GM23248 (cell line): ENCODE results near the gene TMED7. TPM values are rescaled to one million over a fixed set of nuclear protein-coding genes. Genes with fewer than 3 reads are reported as not detected.
A peak's percentile ranks its signal among the peaks of the same experiment; 100 is the strongest.

Experiments
- DNase-seq: peaks from one replicate; pipeline ENCODE4 v3.0.0-alpha.2; 2015
- H2AFZ ChIP-seq: fragments of 200-600 bp; sonication (generic); 2 replicates; pipeline ENCODE4 v1.6.1; 2016; ENCODE audit warnings: antibody characterized with exemption
- H3F3A ChIP-seq: fragments of 200-600 bp; sonication (generic); 2 replicates; pipeline ENCODE4 v1.6.1; 2016; ENCODE audit warnings: mild to moderate bottlenecking, antibody characterized with exemption, mixed run types; ENCODE audit not compliant: insufficient read depth
- H3K27ac ChIP-seq: fragments of 200-600 bp; sonication (generic); 2 replicates; pipeline ENCODE4 v1.5.1; 2016; ENCODE audit warnings: mild to moderate bottlenecking
- H3K27me3 ChIP-seq: fragments of 200-600 bp; sonication (generic); replicated peaks from 2 replicates; pipeline ENCODE4 v1.6.1; 2016; ENCODE audit warnings: mild to moderate bottlenecking; ENCODE audit not compliant: insufficient read depth
- H3K36me3 ChIP-seq: fragments of 200-600 bp; sonication (generic); 2 replicates; pipeline ENCODE4 v1.6.1; 2016; ENCODE audit warnings: low read depth, mild to moderate bottlenecking
- H3K4me1 ChIP-seq: fragments of 200-600 bp; sonication (generic); 2 replicates; pipeline ENCODE4 v1.6.1; 2016; ENCODE audit warnings: mild to moderate bottlenecking; ENCODE audit not compliant: insufficient read depth
- H3K4me2 ChIP-seq: fragments of 200-600 bp; sonication (generic); one replicate; pipeline ENCODE4 v1.6.1; 2016; ENCODE audit warnings: mild to moderate bottlenecking; ENCODE audit not compliant: unreplicated experiment
- H3K4me3 ChIP-seq: fragments of 200-600 bp; sonication (generic); 2 replicates; pipeline ENCODE4 v1.5.1; 2016; ENCODE audit warnings: mild to moderate bottlenecking
- H3K79me2 ChIP-seq: fragments of 200-600 bp; sonication (generic); 2 replicates; pipeline ENCODE4 v1.6.1; 2016; ENCODE audit warnings: mild to moderate bottlenecking; ENCODE audit not compliant: insufficient read depth
- H3K9ac ChIP-seq: fragments of 200-600 bp; sonication (generic); 2 replicates; pipeline ENCODE4 v1.6.1; 2016; ENCODE audit warnings: mild to moderate bottlenecking
- H3K9me2 ChIP-seq: fragments of 200-600 bp; sonication (generic); 2 replicates; pipeline ENCODE4 v1.6.1; 2016; ENCODE audit warnings: mixed run types, mild to moderate bottlenecking, moderate library complexity; ENCODE audit not compliant: insufficient read depth
- H3K9me3 ChIP-seq: fragments of 200-600 bp; sonication (generic); one replicate; pipeline ENCODE4 v1.6.1; 2017; ENCODE audit warnings: low read depth
- H4K20me1 ChIP-seq: fragments of 200-600 bp; sonication (generic); 2 replicates; pipeline ENCODE4 v1.6.0; 2016; ENCODE audit not compliant: insufficient read depth
- EZH2 ChIP-seq: fragments of 200-600 bp; sonication (generic); IDR thresholded peaks from 2 replicates; pipeline ENCODE4 v1.6.1; 2018; ENCODE audit warnings: antibody characterized with exemption, mild to moderate bottlenecking; ENCODE audit not compliant: insufficient read depth, poor library complexity, severe bottlenecking
- EZH2phosphoT487 ChIP-seq: fragments of 200-600 bp; sonication (generic); IDR thresholded peaks from 2 replicates; pipeline ENCODE4 v1.6.1; 2018; ENCODE audit warnings: antibody characterized with exemption, moderate library complexity, mild to moderate bottlenecking, low read depth; ENCODE audit not compliant: insufficient read depth
- WGBS, 2 experiments: methylation state at CpG; one replicate each; pipeline ENCODE4 v1.1.6; 2015 to 2017; ENCODE audit warnings: low lambda C conversion rate in 2 of 2, low coverage in 1 of 2; ENCODE audit errors: missing lambda C conversion rate in 2 of 2; 5-methylcytosine and 5-hydroxymethylcytosine counted together
- in situ Hi-C: fragments of 300-500 bp; cut with MboI; formaldehyde crosslinking; loops from 2 replicates; pipeline ENCODE4 v1.15.0; 2020
- polyA plus RNA-seq: library from polyadenylated mRNA; unstranded; fragments of >200 nt; fragmentation: Nextera tagmentation; extraction: Ambion mirVana; gene quantifications from 2 replicates; pipeline ENCODE4 v1.2.1, GENCODE V29; 2016
- total RNA-seq: library from RNA; depleted of rRNA; stranded (reverse); fragments of >200 nt; shearing (Covaris generic); gene quantifications from 2 replicates; pipeline ENCODE4 v1.2.3, GENCODE V29; 2014

The TMED7 gene
- total and polyA plus RNA-seq, 2 experiments from 2014 or later, result 97.7 to 163 TPM

DNA sequence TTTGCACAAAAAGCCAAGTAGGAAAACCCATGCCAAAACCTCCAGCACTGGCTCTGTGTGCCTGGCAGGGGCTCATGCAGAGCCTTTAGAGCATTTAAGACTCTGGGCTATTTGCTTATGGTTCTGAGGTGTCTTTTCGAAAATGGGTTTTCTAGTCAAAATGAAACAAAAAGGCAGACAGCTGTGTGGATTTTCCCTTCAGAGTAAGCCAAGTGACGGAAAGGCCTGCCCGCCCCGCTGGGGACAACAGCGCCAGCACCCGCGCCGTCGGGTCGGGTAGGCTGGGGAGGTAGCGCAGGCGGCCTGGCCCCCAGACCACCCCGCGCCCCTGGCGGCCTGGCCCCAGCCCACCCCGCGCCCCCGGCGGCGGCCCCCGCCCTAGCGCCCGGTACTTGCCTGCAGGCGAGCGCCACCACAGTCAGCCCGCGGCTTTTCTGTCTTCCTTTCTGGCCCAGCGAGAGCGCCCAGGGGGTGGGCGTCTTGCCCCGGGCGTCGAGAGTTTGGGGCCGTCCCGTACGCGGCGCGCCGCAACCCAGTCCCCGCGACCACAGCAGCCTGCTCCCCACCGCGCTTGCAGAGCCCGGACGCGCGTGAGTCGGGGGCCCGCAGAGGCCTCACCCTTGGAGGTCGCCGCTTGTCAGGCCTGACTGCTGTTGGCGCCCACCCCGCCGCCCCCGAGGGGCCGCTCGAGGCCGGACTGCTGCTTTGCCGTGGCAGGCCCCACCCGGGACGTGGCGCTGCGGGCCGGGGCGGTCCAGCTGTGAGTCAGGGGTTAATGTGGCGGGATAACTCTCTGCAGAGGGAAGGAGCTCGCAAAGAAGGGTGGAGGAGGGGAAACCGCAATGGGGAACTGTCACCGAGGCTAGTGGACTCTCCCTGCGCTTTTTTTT lies 23.9 kb downstream of the TMED7 start, which contains the start of gene TICAM2:
Gene TICAM2, minus strand, starts transcription at position 779 of the 890 bp plus-strand sequence. CDS start 21,223 bp downstream, outside the sequence.
- DNase-seq, result peak; percentile 84
- Histone ChIP-seq H3K27ac (peak within 1 kb of the TSS; percentile 84), H3F3A (peaks cover 44% of the 10 kb centered on the region), H3K9me2 (no peaks in the 10 kb centered on the region), H3K36me3 (no peaks in the 10 kb centered on the region), H3K4me1 (peaks cover 26% of the 10 kb centered on the region), H4K20me1 (no peaks in the 10 kb centered on the region; the same call in 1 of the 2 replicates), H3K9me3 (no peaks in the 10 kb centered on the region), H3K4me3 (peak within 1 kb of the TSS; percentile 88), H3K27me3 (no peaks in the 10 kb centered on the region), H2AFZ (peak within 1 kb of the TSS; percentile 80), H3K79me2 (peaks cover 85% of the 10 kb centered on the region), H3K9ac (peak within 1 kb of the TSS; percentile 97), H3K4me2 (peak within 1 kb of the TSS; percentile 95)
- WGBS, 2 experiments, result 1 to 3% methylated on average over 34 to 43 of the region's 71 CpGs
- in situ Hi-C loops, result no loop called here
- TF ChIP-seq EZH2phosphoT487 (no peak), EZH2 (no peak)

DNA sequence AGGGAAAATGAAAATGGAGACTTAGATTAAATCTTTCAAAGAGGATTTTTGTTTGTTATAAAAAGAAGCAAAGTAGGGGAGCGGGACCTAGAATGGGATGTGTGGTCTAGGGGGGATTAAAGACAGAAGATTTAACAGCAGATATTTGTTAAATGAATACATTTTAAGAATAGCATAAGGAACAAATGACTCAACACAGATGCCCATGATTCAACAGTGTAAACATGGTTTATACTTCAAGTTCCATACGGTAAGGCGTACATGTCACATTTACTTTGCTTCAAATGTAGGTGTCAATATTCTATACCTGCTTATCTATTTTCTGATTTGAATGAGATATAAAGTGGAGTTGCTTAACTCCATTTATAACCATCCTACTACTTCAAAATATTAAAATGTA lies 25.1 kb downstream of the TMED7 start:
- Histone ChIP-seq H3F3A (peaks cover 33% of the 10 kb centered on the region), H3K9me3 (no peaks in the 10 kb centered on the region), H3K36me3 (no peaks in the 10 kb centered on the region), H3K4me1 (peaks cover 26% of the 10 kb centered on the region), H3K4me3 (peak overlapping the region; percentile 88), H2AFZ (0 out of 2 replicates have a peak overlapping the region, but pooled peaks have one; percentile 3), H3K9ac (peak overlapping the region; percentile 97), H3K27ac (peak overlapping the region; percentile 84), H3K27me3 (no peaks in the 10 kb centered on the region), H3K4me2 (peak overlapping the region; percentile 95), H4K20me1 (no peaks in the 10 kb centered on the region), H3K79me2 (peaks cover 85% of the 10 kb centered on the region), H3K9me2 (no peaks in the 10 kb centered on the region)
- peak; percentile 68 for DNase-seq
- TF ChIP-seq EZH2phosphoT487 (no peak), EZH2 (no peak)
- in situ Hi-C loops, result no loop called here
- WGBS, 2 experiments, result 59 to 60% methylated on average over 3 of the region's 3 CpGs

DNA sequence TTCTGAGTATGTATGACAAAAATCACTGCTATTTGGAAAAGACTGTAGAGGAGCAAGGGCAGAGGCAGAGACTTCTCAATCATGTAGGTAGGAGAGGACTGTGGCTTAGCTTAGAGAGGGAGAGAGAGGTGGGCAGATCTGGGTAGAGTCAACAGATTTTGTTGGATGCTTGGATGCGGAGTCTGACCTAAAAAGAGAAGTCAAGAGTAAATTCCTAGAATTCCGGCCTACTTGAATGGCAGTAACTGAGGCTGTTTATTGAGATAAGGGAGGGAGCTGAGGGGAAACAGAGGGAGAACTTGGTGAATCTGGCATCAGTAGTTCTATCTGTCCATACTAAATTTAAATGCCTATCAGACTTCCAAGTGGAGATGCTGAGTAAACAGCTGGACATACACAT lies 25.9 kb downstream of the TMED7 start:
- WGBS, 2 experiments, result 52 to 63% methylated on average over 2 of the region's 2 CpGs
- Histone ChIP-seq H2AFZ (no peak overlapping the region), H4K20me1 (peaks cover 1% of the 10 kb centered on the region; the same call in 1 of the 2 replicates), H3K4me2 (peak overlapping the region; percentile 95), H3K4me1 (peaks cover 26% of the 10 kb centered on the region), H3K4me3 (peak overlapping the region; percentile 88), H3K9me2 (no peaks in the 10 kb centered on the region), H3K9me3 (no peaks in the 10 kb centered on the region), H3K27ac (peak overlapping the region; percentile 84), H3K79me2 (peaks cover 85% of the 10 kb centered on the region), H3K9ac (peak overlapping the region; percentile 97), H3K36me3 (no peaks in the 10 kb centered on the region), H3K27me3 (no peaks in the 10 kb centered on the region), H3F3A (peaks cover 31% of the 10 kb centered on the region)
- DNase-seq, result peak; percentile 10
- no peak for TF ChIP-seq EZH2
- no peak for TF ChIP-seq EZH2phosphoT487
- in situ Hi-C loops, result loop anchor here (25.0 kb wide), 1 partner anchor 513 kb away; no protein-coding TSS in a partner anchor

DNA sequence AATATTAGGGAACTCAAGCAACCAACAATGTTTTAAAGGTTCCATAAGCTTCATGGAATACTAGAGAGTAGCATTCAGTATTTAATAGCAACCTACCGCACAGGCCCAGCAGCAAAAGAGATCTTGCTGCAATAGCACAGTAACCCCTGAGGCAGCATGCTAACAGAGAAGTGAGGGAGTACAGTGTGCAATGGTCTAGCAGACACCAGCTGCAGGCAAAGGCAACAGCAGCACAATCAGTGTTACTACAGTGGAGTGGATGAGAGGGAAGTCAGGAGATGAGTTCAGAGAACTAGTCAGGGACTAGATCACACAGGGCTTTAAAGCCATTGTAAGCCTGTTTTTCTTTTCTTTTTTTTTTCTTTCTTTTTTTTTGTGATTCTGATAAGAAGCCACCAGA lies 26.3 kb downstream of the TMED7 start:
- WGBS, 2 experiments, result 11 to 15% methylated on average over 1 of the region's 1 CpG
- TF ChIP-seq EZH2 (no peak), EZH2phosphoT487 (no peak)
- H3F3A ChIP-seq, result peaks cover 31% of the 10 kb centered on the region
- H3K9me3 ChIP-seq, result no peaks in the 10 kb centered on the region
- no peaks in the 10 kb centered on the region for H3K27me3 ChIP-seq
- H3K4me3 ChIP-seq, result peak overlapping the region; percentile 88
- no peak overlapping the region for H2AFZ ChIP-seq
- peaks cover 6% of the 10 kb centered on the region; the same call in 1 of the 2 replicates for H4K20me1 ChIP-seq
- no peaks in the 10 kb centered on the region for H3K36me3 ChIP-seq
- peak overlapping the region; percentile 95 for H3K4me2 ChIP-seq
- peak; percentile 76 for DNase-seq
- H3K9me2 ChIP-seq, result no peaks in the 10 kb centered on the region
- H3K4me1 ChIP-seq, result peaks cover 28% of the 10 kb centered on the region
- in situ Hi-C loops, result loop anchor here (25.0 kb wide), 1 partner anchor 512 kb away; no protein-coding TSS in a partner anchor
- H3K79me2 ChIP-seq, result peaks cover 85% of the 10 kb centered on the region
- peak overlapping the region; percentile 97 for H3K9ac ChIP-seq
- H3K27ac ChIP-seq, result peak overlapping the region; percentile 84
